Kidney epithelial cell (primary cell): Measurements from ENCODE around the gene PRKG1. TPM values are rescaled to one million over a fixed set of nuclear protein-coding genes. Genes with fewer than 3 reads are reported as not detected.

Experiments used
- DNase-seq: peaks from one replicate; pipeline ENCODE4 v3.0.0-alpha.2; 2010; ENCODE audit warnings: low read depth
- H3K27me3 ChIP-seq: 2 replicates; pipeline ENCODE4 v1.6.0; 2011; ENCODE audit warnings: low read length; ENCODE audit not compliant: control insufficient read depth, insufficient read depth
- H3K36me3 ChIP-seq: 2 replicates; pipeline ENCODE4 v1.5.1; 2011; ENCODE audit warnings: low read length; ENCODE audit not compliant: control insufficient read depth, insufficient read depth
- H3K4me3 ChIP-seq: 2 replicates; pipeline ENCODE4 v1.5.1; 2011; ENCODE audit warnings: low read depth, mild to moderate bottlenecking, control low read depth, low read length
- total RNA-seq: library from RNA; depleted of rRNA; stranded (reverse); fragments of >200 nt; gene quantifications from 2 replicates; pipeline ENCODE4 v1.2.3, GENCODE V29; 2015
- TF ChIP-seq, protein P1 (sequence below): IDR thresholded peaks from 2 replicates; pipeline ENCODE4 v1.5.1; 2011; ENCODE audit warnings: mild to moderate bottlenecking, moderate library complexity, low read length, control low read depth, inconsistent platforms; ENCODE audit not compliant: insufficient read depth, poor library complexity, severe bottlenecking

Gene PRKG1
- total RNA-seq, 1 donor from 2014 or later, result 1.3 TPM

DNA sequence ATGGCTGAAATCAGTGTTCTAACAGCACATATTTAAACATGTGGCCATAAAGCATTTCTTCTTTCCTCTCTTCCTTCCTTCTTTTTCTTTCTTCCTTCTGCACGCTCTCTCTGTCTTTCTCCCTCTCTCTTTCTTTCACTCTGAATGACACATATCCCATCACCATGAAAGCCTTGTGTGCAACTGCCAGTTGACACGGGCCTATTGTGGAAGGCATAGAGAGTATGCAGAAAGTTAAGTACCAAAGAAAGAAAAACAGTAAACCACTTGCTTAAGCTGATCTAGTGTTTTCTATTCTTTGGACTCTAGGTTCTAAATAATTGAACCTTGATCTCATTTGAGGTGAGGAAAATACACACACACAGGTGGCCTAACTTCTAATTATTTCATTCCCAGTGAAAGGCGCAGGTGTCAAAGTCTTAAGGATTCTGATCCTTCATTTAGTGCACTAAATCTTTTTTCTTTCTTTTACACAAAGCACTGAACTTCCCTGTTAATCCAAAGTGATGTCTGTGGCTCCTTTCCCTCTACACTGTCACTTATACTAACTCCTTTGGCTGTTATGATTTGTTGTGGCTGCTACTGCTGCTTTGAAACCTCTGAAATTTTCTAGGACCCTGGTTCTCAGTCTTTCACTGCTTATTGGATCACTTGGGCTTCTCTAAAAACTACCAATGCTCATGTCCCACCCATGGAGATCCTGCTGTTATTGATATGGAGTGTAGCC is 1257.5 kb downstream of the PRKG1 start:
- no peak for DNase-seq
- H3K36me3 ChIP-seq, result no peaks in the 10 kb centered on the region
- H3K4me3 ChIP-seq, result no peak overlapping the region
- TF ChIP-seq, protein P1, sequence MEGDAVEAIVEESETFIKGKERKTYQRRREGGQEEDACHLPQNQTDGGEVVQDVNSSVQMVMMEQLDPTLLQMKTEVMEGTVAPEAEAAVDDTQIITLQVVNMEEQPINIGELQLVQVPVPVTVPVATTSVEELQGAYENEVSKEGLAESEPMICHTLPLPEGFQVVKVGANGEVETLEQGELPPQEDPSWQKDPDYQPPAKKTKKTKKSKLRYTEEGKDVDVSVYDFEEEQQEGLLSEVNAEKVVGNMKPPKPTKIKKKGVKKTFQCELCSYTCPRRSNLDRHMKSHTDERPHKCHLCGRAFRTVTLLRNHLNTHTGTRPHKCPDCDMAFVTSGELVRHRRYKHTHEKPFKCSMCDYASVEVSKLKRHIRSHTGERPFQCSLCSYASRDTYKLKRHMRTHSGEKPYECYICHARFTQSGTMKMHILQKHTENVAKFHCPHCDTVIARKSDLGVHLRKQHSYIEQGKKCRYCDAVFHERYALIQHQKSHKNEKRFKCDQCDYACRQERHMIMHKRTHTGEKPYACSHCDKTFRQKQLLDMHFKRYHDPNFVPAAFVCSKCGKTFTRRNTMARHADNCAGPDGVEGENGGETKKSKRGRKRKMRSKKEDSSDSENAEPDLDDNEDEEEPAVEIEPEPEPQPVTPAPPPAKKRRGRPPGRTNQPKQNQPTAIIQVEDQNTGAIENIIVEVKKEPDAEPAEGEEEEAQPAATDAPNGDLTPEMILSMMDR, result no peak
- H3K27me3 ChIP-seq, result no peaks in the 10 kb centered on the region

DNA sequence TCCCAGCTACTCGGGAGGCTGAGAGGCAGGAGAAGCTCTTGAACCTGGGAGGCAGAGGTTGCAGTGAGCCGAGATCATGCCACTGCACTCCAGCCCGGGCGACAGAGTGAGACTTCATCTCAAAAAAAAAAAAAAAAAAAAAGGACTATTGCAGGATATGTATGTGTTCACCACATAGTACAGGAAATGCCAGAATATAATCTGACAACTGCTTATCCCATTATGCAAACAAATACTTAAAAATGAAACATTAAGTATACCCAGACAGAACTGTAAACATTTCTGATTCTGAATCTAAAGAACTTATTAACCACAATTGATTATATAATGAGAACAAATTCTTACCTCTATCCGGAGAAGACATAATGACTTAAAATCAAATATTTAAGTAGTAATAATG is 1258.5 kb downstream of the PRKG1 start:
- no peaks in the 10 kb centered on the region for H3K36me3 ChIP-seq
- TF ChIP-seq, protein P1, result no peak
- H3K4me3 ChIP-seq, result no peak overlapping the region
- H3K27me3 ChIP-seq, result no peaks in the 10 kb centered on the region
- no peak for DNase-seq

DNA sequence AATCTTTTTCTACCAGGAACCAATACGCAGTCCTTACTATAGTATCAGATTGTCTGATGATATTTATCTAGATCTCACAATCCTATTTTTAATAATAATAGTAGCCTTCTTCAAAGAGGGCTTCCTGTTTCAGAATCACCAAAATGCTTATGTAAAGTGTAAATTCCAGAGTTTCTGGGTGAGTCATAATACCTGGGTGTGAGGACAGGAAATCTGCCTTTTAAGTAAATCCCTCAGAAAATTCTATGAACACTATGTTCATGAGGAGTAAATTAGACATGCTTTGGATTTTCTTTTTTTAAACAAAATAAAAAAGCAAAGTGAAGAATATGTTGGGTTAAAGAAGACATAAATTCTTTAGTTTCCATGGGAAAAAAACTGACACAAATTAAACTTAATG is 1260.3 kb downstream of the PRKG1 start:
- TF ChIP-seq, protein P1, result no peak
- Histone ChIP-seq H3K36me3 (no peaks in the 10 kb centered on the region), H3K27me3 (no peaks in the 10 kb centered on the region), H3K4me3 (no peak overlapping the region)
- no peak for DNase-seq

DNA sequence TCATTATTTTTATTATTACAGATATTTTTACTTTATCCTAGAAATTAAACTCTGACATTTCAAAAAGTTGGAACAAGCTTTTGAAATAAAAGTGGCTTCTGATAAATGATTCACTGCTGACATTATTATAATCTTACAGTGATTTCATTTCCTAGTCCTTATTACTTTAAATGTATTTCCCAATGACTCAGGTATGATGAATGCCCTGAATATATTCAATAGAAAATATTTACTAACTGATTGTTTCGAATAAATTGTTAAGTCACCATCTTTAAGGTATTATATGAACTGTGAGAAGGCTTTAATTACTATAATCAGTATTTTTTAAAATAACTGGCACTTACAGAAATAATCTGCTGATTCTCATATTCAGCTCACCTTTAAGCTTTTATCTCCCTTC is 1261.4 kb downstream of the PRKG1 start:
- TF ChIP-seq, protein P1, result no peak
- H3K27me3 ChIP-seq, result no peaks in the 10 kb centered on the region
- no peaks in the 10 kb centered on the region for H3K36me3 ChIP-seq
- no peak overlapping the region for H3K4me3 ChIP-seq
- DNase-seq, result no peak

DNA sequence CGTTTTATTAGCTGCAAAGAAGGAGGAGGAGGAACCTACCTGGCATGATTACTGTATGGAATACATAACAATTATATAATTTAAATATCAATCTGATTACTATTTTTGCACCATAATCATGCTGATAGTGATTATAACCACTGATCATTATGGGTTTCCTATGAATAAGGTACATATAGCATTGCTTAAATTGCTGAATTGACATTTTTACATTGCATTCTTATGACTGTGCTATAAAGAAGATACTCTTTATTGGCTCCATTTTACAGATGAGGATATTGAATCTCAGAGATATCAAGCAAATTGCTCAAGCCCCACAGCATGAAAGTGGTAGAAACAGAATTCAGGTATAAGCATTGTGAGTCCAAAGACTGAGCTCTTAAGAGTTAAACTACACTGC is 1262.9 kb downstream of the PRKG1 start:
- H3K36me3 ChIP-seq, result no peaks in the 10 kb centered on the region
- TF ChIP-seq, protein P1, result no peak
- no peak for DNase-seq
- H3K4me3 ChIP-seq, result no peak overlapping the region
- no peaks in the 10 kb centered on the region for H3K27me3 ChIP-seq

DNA sequence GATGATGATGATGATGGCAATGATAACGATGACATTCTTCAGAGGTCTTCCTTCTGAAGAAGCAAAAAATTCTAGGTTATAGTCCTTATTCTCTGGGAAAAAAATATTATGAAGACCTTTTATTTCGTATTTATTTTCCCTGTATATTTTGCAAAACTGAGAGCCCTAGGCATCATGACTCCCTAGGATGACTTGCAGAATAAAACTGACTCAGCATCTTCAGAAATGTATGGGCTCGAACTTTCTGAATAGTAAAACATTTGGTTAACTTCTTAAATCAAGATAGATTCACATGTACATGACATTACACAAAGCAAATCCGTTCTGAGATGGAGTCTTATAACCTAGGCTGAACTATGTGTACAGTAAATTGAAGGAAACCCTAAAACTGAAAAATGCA is 1269.2 kb downstream of the PRKG1 start:
- Histone ChIP-seq H3K4me3 (no peak overlapping the region), H3K36me3 (no peaks in the 10 kb centered on the region), H3K27me3 (no peaks in the 10 kb centered on the region)
- DNase-seq, result no peak
- TF ChIP-seq, protein P1, result no peak
